Neural cell (in vitro differentiated cells): Measurements from ENCODE around the gene MCM9.

Experiments used
- EP300 ChIP-seq: fragments of 450-650 bp; conservative IDR thresholded peaks from 2 replicates; pipeline ENCODE4 v1.6.1; 2014; ENCODE audit warnings: antibody characterized with exemption, mild to moderate bottlenecking, moderate library complexity; ENCODE audit not compliant: poor library complexity, severe bottlenecking
- EZH2 ChIP-seq: fragments of 200-600, 300-800 bp; shearing (Covaris generic), sonication (generic); IDR thresholded peaks from 2 replicates; pipeline ENCODE4 v1.6.1; 2014; ENCODE audit warnings: antibody characterized with exemption, low read length, borderline replicate concordance, mild to moderate bottlenecking; ENCODE audit not compliant: insufficient read depth, poor library complexity, severe bottlenecking
- MXI1 ChIP-seq: fragments of 450-650 bp; conservative IDR thresholded peaks from 2 replicates; pipeline ENCODE4 v1.6.1; 2014; ENCODE audit warnings: antibody characterized with exemption, mild to moderate bottlenecking; ENCODE audit not compliant: poor library complexity, severe bottlenecking
- POLR2AphosphoS5 ChIP-seq: IDR thresholded peaks from 2 replicates; pipeline ENCODE4 v1.6.1; 2012
- RAD21 ChIP-seq: fragments of 450-650 bp; conservative IDR thresholded peaks from 2 replicates; pipeline ENCODE4 v1.6.1; 2014; ENCODE audit warnings: antibody characterized with exemption, mild to moderate bottlenecking, moderate library complexity
- SMC3 ChIP-seq: fragments of 450-650 bp; conservative IDR thresholded peaks from 2 replicates; pipeline ENCODE4 v1.6.1; 2014; ENCODE audit warnings: antibody characterized with exemption, mild to moderate bottlenecking, moderate library complexity; ENCODE audit not compliant: poor library complexity
- TF ChIP-seq, protein P1 (sequence below): fragments of 450-650 bp; IDR thresholded peaks from 2 replicates; pipeline ENCODE4 v1.5.1; 2014; ENCODE audit warnings: antibody characterized with exemption, mild to moderate bottlenecking, moderate library complexity; ENCODE audit not compliant: poor library complexity, severe bottlenecking
- TF ChIP-seq, protein P2 (sequence below): IDR thresholded peaks from 2 replicates; pipeline ENCODE4 v1.6.1; 2012; ENCODE audit warnings: borderline replicate concordance

DNA sequence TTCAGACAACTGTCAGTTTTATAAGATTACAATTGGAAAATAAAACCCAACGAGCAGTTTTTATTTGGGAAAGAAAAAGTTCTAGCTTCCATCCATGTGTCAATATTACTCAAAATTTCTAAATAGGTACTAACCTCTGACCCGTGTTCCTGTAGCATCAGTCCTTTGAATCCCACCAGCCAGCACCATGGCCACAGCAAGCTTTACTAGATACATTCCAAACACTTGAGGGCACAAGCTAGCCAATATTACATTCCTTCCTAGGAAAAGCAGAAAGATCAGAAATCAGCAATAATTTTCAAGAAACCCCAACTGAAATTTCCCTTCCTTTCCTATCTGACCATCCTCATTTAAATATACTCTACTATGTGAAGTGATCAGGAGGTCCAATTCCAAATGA, 21.8 kb downstream of the MCM9 start:
- no peak for TF ChIP-seq POLR2AphosphoS5
- TF ChIP-seq, protein P1, sequence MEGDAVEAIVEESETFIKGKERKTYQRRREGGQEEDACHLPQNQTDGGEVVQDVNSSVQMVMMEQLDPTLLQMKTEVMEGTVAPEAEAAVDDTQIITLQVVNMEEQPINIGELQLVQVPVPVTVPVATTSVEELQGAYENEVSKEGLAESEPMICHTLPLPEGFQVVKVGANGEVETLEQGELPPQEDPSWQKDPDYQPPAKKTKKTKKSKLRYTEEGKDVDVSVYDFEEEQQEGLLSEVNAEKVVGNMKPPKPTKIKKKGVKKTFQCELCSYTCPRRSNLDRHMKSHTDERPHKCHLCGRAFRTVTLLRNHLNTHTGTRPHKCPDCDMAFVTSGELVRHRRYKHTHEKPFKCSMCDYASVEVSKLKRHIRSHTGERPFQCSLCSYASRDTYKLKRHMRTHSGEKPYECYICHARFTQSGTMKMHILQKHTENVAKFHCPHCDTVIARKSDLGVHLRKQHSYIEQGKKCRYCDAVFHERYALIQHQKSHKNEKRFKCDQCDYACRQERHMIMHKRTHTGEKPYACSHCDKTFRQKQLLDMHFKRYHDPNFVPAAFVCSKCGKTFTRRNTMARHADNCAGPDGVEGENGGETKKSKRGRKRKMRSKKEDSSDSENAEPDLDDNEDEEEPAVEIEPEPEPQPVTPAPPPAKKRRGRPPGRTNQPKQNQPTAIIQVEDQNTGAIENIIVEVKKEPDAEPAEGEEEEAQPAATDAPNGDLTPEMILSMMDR: no peak
- TF ChIP-seq EP300: no peak
- TF ChIP-seq RAD21: no peak
- no peak for TF ChIP-seq EZH2
- no peak for TF ChIP-seq MXI1
- no peak for TF ChIP-seq SMC3
- TF ChIP-seq, protein P2, sequence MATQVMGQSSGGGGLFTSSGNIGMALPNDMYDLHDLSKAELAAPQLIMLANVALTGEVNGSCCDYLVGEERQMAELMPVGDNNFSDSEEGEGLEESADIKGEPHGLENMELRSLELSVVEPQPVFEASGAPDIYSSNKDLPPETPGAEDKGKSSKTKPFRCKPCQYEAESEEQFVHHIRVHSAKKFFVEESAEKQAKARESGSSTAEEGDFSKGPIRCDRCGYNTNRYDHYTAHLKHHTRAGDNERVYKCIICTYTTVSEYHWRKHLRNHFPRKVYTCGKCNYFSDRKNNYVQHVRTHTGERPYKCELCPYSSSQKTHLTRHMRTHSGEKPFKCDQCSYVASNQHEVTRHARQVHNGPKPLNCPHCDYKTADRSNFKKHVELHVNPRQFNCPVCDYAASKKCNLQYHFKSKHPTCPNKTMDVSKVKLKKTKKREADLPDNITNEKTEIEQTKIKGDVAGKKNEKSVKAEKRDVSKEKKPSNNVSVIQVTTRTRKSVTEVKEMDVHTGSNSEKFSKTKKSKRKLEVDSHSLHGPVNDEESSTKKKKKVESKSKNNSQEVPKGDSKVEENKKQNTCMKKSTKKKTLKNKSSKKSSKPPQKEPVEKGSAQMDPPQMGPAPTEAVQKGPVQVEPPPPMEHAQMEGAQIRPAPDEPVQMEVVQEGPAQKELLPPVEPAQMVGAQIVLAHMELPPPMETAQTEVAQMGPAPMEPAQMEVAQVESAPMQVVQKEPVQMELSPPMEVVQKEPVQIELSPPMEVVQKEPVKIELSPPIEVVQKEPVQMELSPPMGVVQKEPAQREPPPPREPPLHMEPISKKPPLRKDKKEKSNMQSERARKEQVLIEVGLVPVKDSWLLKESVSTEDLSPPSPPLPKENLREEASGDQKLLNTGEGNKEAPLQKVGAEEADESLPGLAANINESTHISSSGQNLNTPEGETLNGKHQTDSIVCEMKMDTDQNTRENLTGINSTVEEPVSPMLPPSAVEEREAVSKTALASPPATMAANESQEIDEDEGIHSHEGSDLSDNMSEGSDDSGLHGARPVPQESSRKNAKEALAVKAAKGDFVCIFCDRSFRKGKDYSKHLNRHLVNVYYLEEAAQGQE: no peak
